Gastrocnemius medialis (tissue), 4 donors: ENCODE results near the gene STK39. TPM values are rescaled to one million over a fixed set of nuclear protein-coding genes. Genes with fewer than 3 reads are reported as not detected.

Source experiments
- ATAC-seq, 2 donors: fragments of 150-250 bp; one replicate each; pipeline ENCODE4 v1.9.1; 2016
- DNase-seq, 2 donors: peaks; one replicate each; pipeline ENCODE4 v3.0.0-alpha.2; 2019
- H3K27ac ChIP-seq, 4 donors: fragments of 200-600 bp; sonication (generic); 1 replicate in 1 of 4; 2 replicates in 3 of 4; pipeline ENCODE4 v1.5.1; 2016 to 2018; ENCODE audit warnings: mild to moderate bottlenecking in 2 of 4, moderate library complexity in 1 of 4
- H3K27me3 ChIP-seq, 3 donors: fragments of 200-600 bp; sonication (generic) in 2 of 3; 1 replicate in 1 of 3; 2 replicates in 2 of 3; pipeline versions ENCODE4 v1.5.1 to v1.6.0; 2016 to 2019; ENCODE audit warnings: mild to moderate bottlenecking in 1 of 3, moderate library complexity in 1 of 3
- H3K36me3 ChIP-seq, 2 donors: fragments of 200-600 bp; sonication (generic) in 1 of 2; one replicate each; pipeline ENCODE4 v1.5.1; 2017 to 2018
- H3K4me1 ChIP-seq, 2 donors: fragments of 200-600 bp; sonication (generic) in 1 of 2; one replicate each; pipeline ENCODE4 v1.5.1; 2016 to 2017; ENCODE audit warnings: mild to moderate bottlenecking in 2 of 2
- H3K4me3 ChIP-seq, 4 donors: fragments of 200-600 bp; sonication (generic) in 3 of 4; 1 replicate in 1 of 4; 2 replicates in 3 of 4; pipeline ENCODE4 v1.5.1; 2016 to 2019; ENCODE audit warnings: mild to moderate bottlenecking in 2 of 4
- H3K9me3 ChIP-seq, 3 donors: fragments of 200-600 bp; sonication (generic) in 2 of 3; 1 replicate in 1 of 3; 2 replicates in 2 of 3; pipeline ENCODE4 v1.5.1; 2016 to 2019
- POLR2A ChIP-seq, 2 donors: fragments of 450-650 bp; IDR thresholded peaks; one replicate each; pipeline ENCODE4 v1.6.1; 2017; ENCODE audit warnings: antibody characterized with exemption in 2 of 2, mild to moderate bottlenecking in 2 of 2, moderate library complexity in 2 of 2
- in situ Hi-C, 4 donors: fragments of 200-750 bp; cut with MboI; loops; one replicate each; pipeline versions ENCODE4 v1.15.0 to v1.8.0; 2017; ENCODE audit warnings: low sequenced_read_pairs in 4 of 4
- intact Hi-C: fragments of 100-400 bp; cut with DNase I; formaldehyde crosslinking; loops from one replicate; pipeline ENCODE4 v1.15.1; 2023; ENCODE audit warnings: low total_unique reads
- total RNA-seq, 4 donors: library from RNA; depleted of rRNA; stranded (reverse); fragments of >200 nt; gene quantifications; one replicate each; pipeline versions ENCODE4 v1.1.0 to v1.2.3, GENCODE V29; 2016
- TF ChIP-seq, protein P1 (sequence below), 5 experiments: fragments of 450-650 bp in 3 of 5; fragments of 200-600 bp in 2 of 5; sonication (generic) in 2 of 5; IDR thresholded peaks in 4 of 5; conservative IDR thresholded peaks in 1 of 5; 1 replicate in 4 of 5; 2 replicates in 1 of 5; pipeline ENCODE4 v1.5.1; 2016 to 2019; ENCODE audit warnings: antibody characterized with exemption in 5 of 5, mild to moderate bottlenecking in 3 of 5, moderate library complexity in 3 of 5

Gene STK39
- total RNA-seq, 4 donors from 2014 or later: 0.66 to 2.9 (median 1.9) TPM

DNA sequence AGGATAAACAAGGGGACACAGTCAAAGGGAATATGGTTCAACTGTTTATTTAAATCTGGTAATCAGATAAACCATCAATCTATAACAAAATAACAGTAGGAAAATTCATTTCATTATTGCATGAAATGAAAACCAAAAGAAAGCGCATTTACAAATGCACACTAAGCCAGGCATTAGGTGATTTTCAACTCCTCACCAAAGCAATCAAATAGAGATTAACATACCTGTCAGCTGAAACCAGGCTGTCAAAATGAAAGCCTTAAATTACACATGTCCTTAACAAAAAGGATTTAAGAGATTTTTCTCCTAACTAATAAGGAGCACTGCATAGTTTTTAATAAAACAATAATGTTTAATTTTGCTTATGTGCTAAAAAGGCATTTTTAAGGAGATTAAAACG is 23.0 kb downstream of the STK39 start:
- no peak for ATAC-seq
- in situ Hi-C loops: no loop called here
- H3K27ac ChIP-seq: no peak overlapping the region
- no peaks in the 10 kb centered on the region for H3K36me3 ChIP-seq
- intact Hi-C loops: no loop called here
- TF ChIP-seq, protein P1, sequence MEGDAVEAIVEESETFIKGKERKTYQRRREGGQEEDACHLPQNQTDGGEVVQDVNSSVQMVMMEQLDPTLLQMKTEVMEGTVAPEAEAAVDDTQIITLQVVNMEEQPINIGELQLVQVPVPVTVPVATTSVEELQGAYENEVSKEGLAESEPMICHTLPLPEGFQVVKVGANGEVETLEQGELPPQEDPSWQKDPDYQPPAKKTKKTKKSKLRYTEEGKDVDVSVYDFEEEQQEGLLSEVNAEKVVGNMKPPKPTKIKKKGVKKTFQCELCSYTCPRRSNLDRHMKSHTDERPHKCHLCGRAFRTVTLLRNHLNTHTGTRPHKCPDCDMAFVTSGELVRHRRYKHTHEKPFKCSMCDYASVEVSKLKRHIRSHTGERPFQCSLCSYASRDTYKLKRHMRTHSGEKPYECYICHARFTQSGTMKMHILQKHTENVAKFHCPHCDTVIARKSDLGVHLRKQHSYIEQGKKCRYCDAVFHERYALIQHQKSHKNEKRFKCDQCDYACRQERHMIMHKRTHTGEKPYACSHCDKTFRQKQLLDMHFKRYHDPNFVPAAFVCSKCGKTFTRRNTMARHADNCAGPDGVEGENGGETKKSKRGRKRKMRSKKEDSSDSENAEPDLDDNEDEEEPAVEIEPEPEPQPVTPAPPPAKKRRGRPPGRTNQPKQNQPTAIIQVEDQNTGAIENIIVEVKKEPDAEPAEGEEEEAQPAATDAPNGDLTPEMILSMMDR (IDR thresholded peaks at IDR 0.05 in 4 of 5, conservative IDR thresholded peaks at IDR 0.05 in 1 of 5): no peak
- no peak for TF ChIP-seq POLR2A (IDR thresholded peaks at IDR 0.05)
- no peaks in the 10 kb centered on the region for H3K9me3 ChIP-seq
- DNase-seq: no peak
- no peak overlapping the region for H3K4me3 ChIP-seq
- no peaks in the 10 kb centered on the region for H3K4me1 ChIP-seq
- H3K27me3 ChIP-seq: no peaks in the 10 kb centered on the region

DNA sequence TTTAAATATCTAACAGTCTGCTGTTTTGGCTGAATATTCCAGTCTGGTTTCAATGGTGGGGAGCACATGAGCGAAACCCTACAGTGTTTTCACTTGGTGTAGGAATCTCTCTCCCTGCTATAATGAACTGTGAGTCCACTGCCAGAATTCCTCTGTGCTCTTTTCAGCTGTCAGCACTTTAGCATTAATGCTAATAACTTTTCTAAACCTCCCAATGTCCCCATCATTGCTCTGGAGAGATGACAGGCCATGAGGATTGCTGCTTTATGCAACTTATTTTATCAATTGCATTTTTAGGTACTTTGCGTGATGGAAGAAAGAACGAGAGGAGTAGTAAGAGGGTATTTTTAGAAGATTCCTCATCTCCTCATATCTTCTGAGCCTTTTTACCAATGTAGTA is 25.3 kb downstream of the STK39 start:
- in situ Hi-C loops: no loop called here
- no peak for DNase-seq
- Histone ChIP-seq H3K4me1 (no peaks in the 10 kb centered on the region), H3K27me3 (no peaks in the 10 kb centered on the region), H3K4me3 (no peak overlapping the region), H3K27ac (no peak overlapping the region), H3K9me3 (no peaks in the 10 kb centered on the region), H3K36me3 (no peaks in the 10 kb centered on the region)
- intact Hi-C loops: no loop called here
- no peak for ATAC-seq
- TF ChIP-seq, protein P1 (IDR thresholded peaks at IDR 0.05 in 4 of 5, conservative IDR thresholded peaks at IDR 0.05 in 1 of 5): no peak
- TF ChIP-seq POLR2A (IDR thresholded peaks at IDR 0.05): no peak

DNA sequence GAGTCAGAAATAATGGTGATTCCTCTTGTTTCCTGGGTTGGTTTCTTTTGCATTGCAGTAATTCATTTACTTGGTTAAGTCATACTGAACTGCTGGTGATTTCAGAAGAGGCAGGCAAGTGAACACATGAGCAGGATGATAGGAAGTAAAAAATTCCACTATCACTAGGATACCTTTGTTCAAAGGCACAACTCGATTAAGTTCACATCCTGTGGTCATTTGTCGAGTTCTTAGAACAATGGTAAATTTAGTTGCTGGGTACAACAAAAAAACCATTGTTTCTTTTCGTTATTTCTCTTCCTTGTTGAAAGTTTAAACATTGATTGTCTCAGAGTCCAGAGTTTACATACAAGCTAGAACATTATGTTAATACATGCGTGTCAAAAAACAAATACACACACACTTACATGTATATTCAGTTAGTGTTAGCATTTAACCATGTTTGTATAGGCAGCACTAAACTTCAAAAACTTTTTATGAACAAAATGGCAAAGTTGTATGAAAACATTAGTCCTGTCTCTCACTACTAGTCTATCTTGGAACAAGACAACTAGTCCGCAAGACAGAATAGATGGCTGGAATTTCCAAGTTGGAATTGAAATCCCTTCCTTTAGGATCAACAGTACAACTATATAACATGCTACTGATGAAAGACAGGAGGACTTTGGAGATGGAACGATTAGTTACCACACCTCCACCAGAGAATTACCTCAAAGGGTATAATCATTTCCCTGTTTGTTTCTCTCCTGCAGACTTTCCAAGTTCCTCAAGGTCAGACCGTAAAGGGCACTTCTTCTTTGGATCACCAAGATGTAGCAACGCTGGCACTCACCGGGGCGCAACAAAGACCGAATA is 26.2 kb downstream of the STK39 start:
- Histone ChIP-seq H3K9me3 (no peaks in the 10 kb centered on the region), H3K27ac (no peak overlapping the region), H3K27me3 (no peaks in the 10 kb centered on the region), H3K4me3 (no peak overlapping the region), H3K4me1 (no peaks in the 10 kb centered on the region), H3K36me3 (no peaks in the 10 kb centered on the region)
- no peak for DNase-seq
- TF ChIP-seq, protein P1 (IDR thresholded peaks at IDR 0.05 in 4 of 5, conservative IDR thresholded peaks at IDR 0.05 in 1 of 5): no peak
- in situ Hi-C loops: no loop called here
- intact Hi-C loops: no loop called here
- ATAC-seq: no peak

DNA sequence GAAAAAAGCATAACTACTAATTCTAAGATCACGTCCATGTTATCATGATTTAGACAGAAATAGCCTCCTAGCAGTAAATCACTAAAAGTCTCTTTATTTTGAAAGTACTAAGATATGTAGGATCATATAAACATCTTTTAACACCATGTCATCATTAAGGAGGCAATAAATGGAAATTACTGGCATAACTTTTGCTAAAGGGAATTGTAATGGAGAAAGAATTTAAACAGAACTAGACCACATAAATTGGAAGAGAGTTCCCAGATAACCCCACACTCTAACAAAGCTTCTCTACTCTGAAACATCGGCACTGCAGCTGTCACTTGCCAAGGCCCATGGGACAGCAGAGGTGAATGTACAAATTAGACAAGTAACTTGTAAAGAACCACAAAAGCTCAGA is 29.5 kb downstream of the STK39 start:
- H3K4me3 ChIP-seq: no peak overlapping the region
- TF ChIP-seq, protein P1 (IDR thresholded peaks at IDR 0.05 in 4 of 5, conservative IDR thresholded peaks at IDR 0.05 in 1 of 5): no peak
- TF ChIP-seq POLR2A (IDR thresholded peaks at IDR 0.05): no peak
- DNase-seq (no peak), ATAC-seq (no peak)
- no peaks in the 10 kb centered on the region for H3K9me3 ChIP-seq
- intact Hi-C loops (no loop called here), in situ Hi-C loops (no loop called here)
- no peaks in the 10 kb centered on the region for H3K36me3 ChIP-seq
- no peak overlapping the region for H3K27ac ChIP-seq
- no peaks in the 10 kb centered on the region for H3K4me1 ChIP-seq
- no peaks in the 10 kb centered on the region for H3K27me3 ChIP-seq
